HL-60 (cell line): ENCODE measurements around the gene EPHB4.

Experiments
- CTCF ChIP-seq: IDR thresholded peaks from one replicate; pipeline ENCODE4 v1.5.1; 2011; ENCODE audit warnings: low read length, control low read depth, inconsistent platforms; ENCODE audit not compliant: insufficient read depth
- GABPA ChIP-seq: IDR thresholded peaks from 2 replicates; pipeline ENCODE4 v1.6.1; 2012; ENCODE audit warnings: low read depth
- POLR2AphosphoS5 ChIP-seq: IDR thresholded peaks from 2 replicates; pipeline ENCODE4 v1.6.1; 2012; ENCODE audit warnings: low read depth
- REST ChIP-seq: IDR thresholded peaks from 2 replicates; pipeline ENCODE4 v1.6.1; 2012; ENCODE audit warnings: low read depth; ENCODE audit not compliant: insufficient replicate concordance

- no peak for TF ChIP-seq CTCF
- TF ChIP-seq GABPA: no peak
- TF ChIP-seq POLR2AphosphoS5: no peak
- no peak for TF ChIP-seq REST
Observed at GRCh38 chr7:100793806-100794660, 33.3 kb downstream of the EPHB4 start.
